ENCODE measurements around the gene CDH11. TPM values are rescaled to one million over a fixed set of nuclear protein-coding genes. Genes with fewer than 3 reads are reported as not detected.

Gene CDH11
- polyA plus RNA-seq, 1 donor from 2014 or later = 22.9 TPM

- TF ChIP-seq EZH2 (IDR thresholded peaks at IDR 0.05; ENCODE audit: borderline replicate concordance, insufficient read depth, low read length, poor library complexity, severe bottlenecking) = no peak
- no peak for TF ChIP-seq EP300 (conservative IDR thresholded peaks at IDR 0.05; ENCODE audit: poor library complexity, severe bottlenecking)
These were observed 171.6 kb downstream of the CDH11 start (continued) for GRCh38 chr16:64950262-64950661.

GRCh38 chr16:64948056-64948455, 173.8 kb downstream of the CDH11 start:
- Histone ChIP-seq H3K36me3 (ENCODE audit: insufficient read depth, low read length) (no peaks in the 10 kb centered on the region), H3K27me3 (ENCODE audit: insufficient read depth, low read depth, low read length) (no peaks in the 10 kb centered on the region), H3F3A (ENCODE audit: insufficient read depth, low read length, poor library complexity, severe bottlenecking) (no peaks in the 10 kb centered on the region), H3K4me2 (ENCODE audit: low read length) (no peak overlapping the region), H3K79me2 (replicated peaks; ENCODE audit: insufficient read depth, low read length) (no peaks in the 10 kb centered on the region), H3K9me3 (ENCODE audit: low read length) (no peaks in the 10 kb centered on the region), H3K27ac (ENCODE audit: low read length) (no peak overlapping the region), H3K4me3 (ENCODE audit: low read length) (no peak overlapping the region), H4K20me1 (ENCODE audit: insufficient read depth) (no peaks in the 10 kb centered on the region), H3K9me2 (ENCODE audit: insufficient read depth, low read length) (no peaks in the 10 kb centered on the region), H3K9ac (ENCODE audit: low read length) (no peak overlapping the region), H2AFZ (ENCODE audit: low read depth, low read length) (no peak overlapping the region)
- TF ChIP-seq EZH2 (IDR thresholded peaks at IDR 0.05; ENCODE audit: borderline replicate concordance, insufficient read depth, low read length, poor library complexity, severe bottlenecking) = no peak
- TF ChIP-seq TAF1 (IDR thresholded peaks at IDR 0.05; ENCODE audit: low read depth) = no peak
- no peak for TF ChIP-seq POLR2AphosphoS5 (IDR thresholded peaks at IDR 0.05)
- TF ChIP-seq SMC3 (conservative IDR thresholded peaks at IDR 0.05; ENCODE audit: poor library complexity) = no peak
- TF ChIP-seq MXI1 (conservative IDR thresholded peaks at IDR 0.05; ENCODE audit: poor library complexity, severe bottlenecking) = no peak
- no peak for TF ChIP-seq CTCF (IDR thresholded peaks at IDR 0.05; ENCODE audit: poor library complexity, severe bottlenecking)
- no peak for TF ChIP-seq RAD21 (conservative IDR thresholded peaks at IDR 0.05)
- no peak for TF ChIP-seq EP300 (conservative IDR thresholded peaks at IDR 0.05; ENCODE audit: poor library complexity, severe bottlenecking)
- TF ChIP-seq REST (IDR thresholded peaks at IDR 0.05; ENCODE audit: borderline replicate concordance) = no peak

GRCh38 chr16:64947651-64948050, 174.2 kb downstream of the CDH11 start:
- Histone ChIP-seq H3K9me3 (ENCODE audit: low read length) (no peaks in the 10 kb centered on the region), H3K4me3 (ENCODE audit: low read length) (no peak overlapping the region), H3K27ac (ENCODE audit: low read length) (no peak overlapping the region), H3K36me3 (ENCODE audit: insufficient read depth, low read length) (no peaks in the 10 kb centered on the region), H3K79me2 (replicated peaks; ENCODE audit: insufficient read depth, low read length) (no peaks in the 10 kb centered on the region), H3K9me2 (ENCODE audit: insufficient read depth, low read length) (no peaks in the 10 kb centered on the region), H3F3A (ENCODE audit: insufficient read depth, low read length, poor library complexity, severe bottlenecking) (no peaks in the 10 kb centered on the region), H3K27me3 (ENCODE audit: insufficient read depth, low read depth, low read length) (no peaks in the 10 kb centered on the region), H2AFZ (ENCODE audit: low read depth, low read length) (no peak overlapping the region), H3K9ac (ENCODE audit: low read length) (no peak overlapping the region), H3K4me2 (ENCODE audit: low read length) (no peak overlapping the region), H4K20me1 (ENCODE audit: insufficient read depth) (no peaks in the 10 kb centered on the region)
- TF ChIP-seq TAF1 (IDR thresholded peaks at IDR 0.05; ENCODE audit: low read depth) (no peak), SMC3 (conservative IDR thresholded peaks at IDR 0.05; ENCODE audit: poor library complexity) (no peak), EP300 (conservative IDR thresholded peaks at IDR 0.05; ENCODE audit: poor library complexity, severe bottlenecking) (no peak), RAD21 (conservative IDR thresholded peaks at IDR 0.05) (no peak), POLR2AphosphoS5 (IDR thresholded peaks at IDR 0.05) (no peak), CTCF (IDR thresholded peaks at IDR 0.05; ENCODE audit: poor library complexity, severe bottlenecking) (no peak), MXI1 (conservative IDR thresholded peaks at IDR 0.05; ENCODE audit: poor library complexity, severe bottlenecking) (no peak), REST (IDR thresholded peaks at IDR 0.05; ENCODE audit: borderline replicate concordance) (no peak), EZH2 (IDR thresholded peaks at IDR 0.05; ENCODE audit: borderline replicate concordance, insufficient read depth, low read length, poor library complexity, severe bottlenecking) (no peak)
